HG03378 (cell line): Measurements from ENCODE around the gene G2E3.

Source experiments
- ATAC-seq: cut with Tn5 transposase; IDR thresholded peaks from one replicate; pipeline ENCODE4 v1.9.1; 2021; ENCODE audit warnings: mild to moderate bottlenecking, moderate library complexity; ENCODE audit not compliant: unreplicated experiment

The G2E3 gene

GRCh38 chr14:30648471-30648870 lies 89.5 kb downstream of the G2E3 start:
- no peak for ATAC-seq

GRCh38 chr14:30651937-30652336 lies 93.0 kb downstream of the G2E3 start:
- ATAC-seq: no peak

- ATAC-seq: no peak
These were observed 96.2 kb downstream of the G2E3 start for GRCh38 chr14:30655124-30655523.

- no peak for ATAC-seq
These were observed 96.7 kb downstream of the G2E3 start for GRCh38 chr14:30655658-30656057.

- no peak for ATAC-seq
These were observed 97.3 kb downstream of the G2E3 start for GRCh38 chr14:30656190-30656632.

- ATAC-seq: no peak
These were observed 98.1 kb downstream of the G2E3 start for GRCh38 chr14:30657050-30657449.

- no peak for ATAC-seq
These were observed 98.7 kb downstream of the G2E3 start for GRCh38 chr14:30657606-30658163.

- ATAC-seq: no peak
These were observed 99.7 kb downstream of the G2E3 start for GRCh38 chr14:30658645-30659044.

GRCh38 chr14:30669594-30669993 lies 110.6 kb downstream of the G2E3 start:
- ATAC-seq: no peak
